Keratinocyte (primary cell): ENCODE measurements around the gene ECHS1. TPM values are rescaled to one million over a fixed set of nuclear protein-coding genes. Genes with fewer than 3 reads are reported as not detected.

Source experiments
- DNase-seq: peaks from one replicate; pipeline ENCODE4 v3.0.0-alpha.2; 2011; ENCODE audit warnings: low read depth, missing footprints, low spot score
- FAIRE-seq: peaks from 2 replicates; lab custom pipeline; 2011; peaks lifted over from hg19 to GRCh38; lab: Jason Lieb, UNC
- H2AFZ ChIP-seq: 2 replicates; pipeline ENCODE4 v1.6.0; 2012; ENCODE audit warnings: low read length, control low read depth, inconsistent platforms; ENCODE audit not compliant: control insufficient read depth
- H3K27ac ChIP-seq: 2 replicates; pipeline ENCODE4 v1.5.1; 2011; ENCODE audit warnings: low read length; ENCODE audit not compliant: control insufficient read depth, insufficient read depth
- H3K27me3 ChIP-seq: 3 replicates; pipeline ENCODE4 v1.6.0; 2011; ENCODE audit warnings: low read length; ENCODE audit not compliant: control insufficient read depth, insufficient read depth; ENCODE audit errors: extremely low read depth
- H3K36me3 ChIP-seq, 2 experiments: 2 replicates in 1 of 2; 3 replicates in 1 of 2; pipeline ENCODE4 v1.5.1; 2011; ENCODE audit warnings: low read length in 2 of 2, mild to moderate bottlenecking in 1 of 2; ENCODE audit not compliant: control insufficient read depth in 2 of 2, insufficient read depth in 2 of 2; ENCODE audit errors: extremely low read depth in 1 of 2
- H3K4me1 ChIP-seq: 3 replicates; pipeline ENCODE4 v1.5.1; 2011; ENCODE audit warnings: low read length; ENCODE audit not compliant: control insufficient read depth, insufficient read depth; ENCODE audit errors: extremely low read depth
- H3K4me2 ChIP-seq: 3 replicates; pipeline ENCODE4 v1.6.0; 2011; ENCODE audit warnings: low read depth, low read length; ENCODE audit not compliant: control insufficient read depth, insufficient read depth; ENCODE audit errors: extremely low read depth
- H3K4me3 ChIP-seq, 3 experiments: fragments of 200-600 bp in 1 of 3; sonication (generic) in 1 of 3; 2 replicates in 2 of 3; 3 replicates in 1 of 3; pipeline ENCODE4 v1.5.1; 2011 to 2016; ENCODE audit warnings: low read length in 3 of 3, mild to moderate bottlenecking in 3 of 3, control low read depth in 2 of 3, inconsistent platforms in 1 of 3, low read depth in 1 of 3, mixed read lengths in 1 of 3, mixed run types in 1 of 3, moderate library complexity in 1 of 3; ENCODE audit not compliant: control insufficient read depth in 2 of 3, insufficient read depth in 2 of 3; ENCODE audit errors: extremely low read depth in 1 of 3
- H3K79me2 ChIP-seq: 2 replicates; pipeline ENCODE4 v1.6.0; 2012; ENCODE audit warnings: low read length; ENCODE audit not compliant: control insufficient read depth, insufficient read depth
- H3K9ac ChIP-seq: 3 replicates; pipeline ENCODE4 v1.6.0; 2011; ENCODE audit warnings: low read length; ENCODE audit not compliant: control insufficient read depth, insufficient read depth; ENCODE audit errors: extremely low read depth
- H3K9me1 ChIP-seq: 3 replicates; pipeline ENCODE4 v1.6.0; 2011; ENCODE audit warnings: low read length; ENCODE audit not compliant: control insufficient read depth, insufficient read depth; ENCODE audit errors: extremely low read depth
- H3K9me3 ChIP-seq: 2 replicates; pipeline ENCODE4 v1.5.1; 2012; ENCODE audit warnings: low read depth, low read length; ENCODE audit not compliant: control insufficient read depth
- H4K20me1 ChIP-seq: 3 replicates; pipeline ENCODE4 v1.6.0; 2011; ENCODE audit warnings: low read length; ENCODE audit not compliant: control insufficient read depth, insufficient read depth; ENCODE audit errors: extremely low read depth
- EZH2 ChIP-seq: IDR thresholded peaks from one replicate; pipeline ENCODE4 v1.6.1; 2012; ENCODE audit warnings: inconsistent platforms, mild to moderate bottlenecking, low read length, moderate library complexity
- dilution Hi-C: fragments of 300-500 bp; cut with MboI; formaldehyde crosslinking; loops from one replicate; pipeline ENCODE4 v1.7.0; 2020; ENCODE audit warnings: low sequenced_read_pairs; ENCODE audit not compliant: extremely low pct_ligation_motif_present
- polyA plus RNA-seq, 5 experiments: library from polyadenylated mRNA; depleted of rRNA in 3 of 5; stranded (reverse) in 3 of 5; stranded (forward) in 1 of 5; unstranded in 1 of 5; fragments of >200 nt; gene quantifications; 1 replicate in 1 of 5; 2 replicates in 3 of 5; 3 replicates in 1 of 5; pipeline versions ENCODE4 v1.2.1 to v1.2.3, GENCODE V29; 2011 to 2012; ENCODE audit warnings: missing spikeins in 2 of 5, low read depth in 1 of 5, low replicate concordance in 1 of 5
- TF ChIP-seq, protein P1 (sequence below), 3 experiments: IDR thresholded peaks in 1 of 3; conservative IDR thresholded peaks in 1 of 3; optimal IDR thresholded peaks in 1 of 3; 2 replicates in 2 of 3; 3 replicates in 1 of 3; pipeline versions ENCODE3 to v1.5.1; 2011; ENCODE audit warnings: low read length in 3 of 3, mild to moderate bottlenecking in 3 of 3, moderate library complexity in 2 of 3, control low read depth in 1 of 3, inconsistent platforms in 1 of 3; ENCODE audit not compliant: insufficient read depth in 2 of 3; ENCODE audit errors: extremely low read depth in 1 of 3

Gene ECHS1
- polyA plus RNA-seq, 1 donor (not counting 4 experiments of a cell fraction or from before 2014, with no cell fraction given) = 27.1 TPM

- Histone ChIP-seq H3K36me3 (peaks cover 31 to 33% of the 10 kb centered on the region in 2 experiments), H3K9me3 (no peaks in the 10 kb centered on the region), H2AFZ (no peak overlapping the region), H3K4me2 (no peak overlapping the region), H3K4me1 (peaks cover 10% of the 10 kb centered on the region), H3K79me2 (peaks cover 46% of the 10 kb centered on the region), H3K27ac (no peak overlapping the region), H3K9me1 (no peaks in the 10 kb centered on the region), H3K27me3 (no peaks in the 10 kb centered on the region), H3K4me3 (no peak overlapping the region), H3K9ac (no peak overlapping the region), H4K20me1 (no peaks in the 10 kb centered on the region)
- FAIRE-seq (no peak), DNase-seq (no peak)
- no peak for TF ChIP-seq EZH2
- TF ChIP-seq, protein P1, sequence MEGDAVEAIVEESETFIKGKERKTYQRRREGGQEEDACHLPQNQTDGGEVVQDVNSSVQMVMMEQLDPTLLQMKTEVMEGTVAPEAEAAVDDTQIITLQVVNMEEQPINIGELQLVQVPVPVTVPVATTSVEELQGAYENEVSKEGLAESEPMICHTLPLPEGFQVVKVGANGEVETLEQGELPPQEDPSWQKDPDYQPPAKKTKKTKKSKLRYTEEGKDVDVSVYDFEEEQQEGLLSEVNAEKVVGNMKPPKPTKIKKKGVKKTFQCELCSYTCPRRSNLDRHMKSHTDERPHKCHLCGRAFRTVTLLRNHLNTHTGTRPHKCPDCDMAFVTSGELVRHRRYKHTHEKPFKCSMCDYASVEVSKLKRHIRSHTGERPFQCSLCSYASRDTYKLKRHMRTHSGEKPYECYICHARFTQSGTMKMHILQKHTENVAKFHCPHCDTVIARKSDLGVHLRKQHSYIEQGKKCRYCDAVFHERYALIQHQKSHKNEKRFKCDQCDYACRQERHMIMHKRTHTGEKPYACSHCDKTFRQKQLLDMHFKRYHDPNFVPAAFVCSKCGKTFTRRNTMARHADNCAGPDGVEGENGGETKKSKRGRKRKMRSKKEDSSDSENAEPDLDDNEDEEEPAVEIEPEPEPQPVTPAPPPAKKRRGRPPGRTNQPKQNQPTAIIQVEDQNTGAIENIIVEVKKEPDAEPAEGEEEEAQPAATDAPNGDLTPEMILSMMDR (optimal IDR thresholded peaks at IDR 0.05 in 1 of 3, IDR thresholded peaks at IDR 0.05 in 1 of 3, conservative IDR thresholded peaks at IDR 0.05 in 1 of 3; ENCODE audit: extremely low read depth in 1 of 3, insufficient read depth in 2 of 3, low read length in 3 of 3) = no peak
- dilution Hi-C loops = no loop called here
These were observed 24.8 kb upstream of the ECHS1 start for GRCh38 chr10:133397938-133398337.

GRCh38 chr10:133396035-133396624 lies 23.0 kb upstream of the ECHS1 start:
- no peak overlapping the region for H3K4me2 ChIP-seq
- H3K27me3 ChIP-seq = no peaks in the 10 kb centered on the region
- no peak overlapping the region for H2AFZ ChIP-seq
- no peak overlapping the region for H3K9ac ChIP-seq
- peaks cover 46% of the 10 kb centered on the region for H3K79me2 ChIP-seq
- H3K9me3 ChIP-seq = no peaks in the 10 kb centered on the region
- H3K27ac ChIP-seq = no peak overlapping the region
- FAIRE-seq (no peak), DNase-seq (no peak)
- peaks cover 10% of the 10 kb centered on the region for H3K4me1 ChIP-seq
- TF ChIP-seq EZH2 = no peak
- TF ChIP-seq, protein P1 (optimal IDR thresholded peaks at IDR 0.05 in 1 of 3, IDR thresholded peaks at IDR 0.05 in 1 of 3, conservative IDR thresholded peaks at IDR 0.05 in 1 of 3; ENCODE audit: extremely low read depth in 1 of 3, insufficient read depth in 2 of 3, low read length in 3 of 3) = no peak
- no peaks in the 10 kb centered on the region for H4K20me1 ChIP-seq
- dilution Hi-C loops = no loop called here
- H3K9me1 ChIP-seq = no peaks in the 10 kb centered on the region
- H3K4me3 ChIP-seq = no peak overlapping the region
- peaks cover 21 to 33% of the 10 kb centered on the region in 2 experiments for H3K36me3 ChIP-seq
